ENCODE results near the gene ESR1.

DNA sequence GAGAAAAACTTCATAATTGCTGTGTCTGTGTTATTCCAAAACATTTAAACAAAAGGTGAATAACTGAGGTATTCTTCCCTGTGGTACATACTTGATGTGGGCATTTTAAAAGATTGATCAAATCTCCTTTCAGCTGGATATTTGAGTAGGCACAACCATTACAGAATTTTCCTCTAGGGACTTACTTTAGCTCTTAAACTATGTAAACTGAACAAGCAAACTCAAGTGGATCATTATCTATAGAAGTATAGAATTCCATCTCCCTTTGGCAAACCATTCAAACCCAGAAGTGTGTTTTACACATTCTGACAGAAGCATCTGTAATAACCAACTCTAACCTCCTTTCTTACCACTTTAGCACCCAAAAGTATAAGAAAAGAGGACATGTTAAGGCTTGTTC lies 241.4 kb downstream of the ESR1 start:
- TF ChIP-seq, protein P1, sequence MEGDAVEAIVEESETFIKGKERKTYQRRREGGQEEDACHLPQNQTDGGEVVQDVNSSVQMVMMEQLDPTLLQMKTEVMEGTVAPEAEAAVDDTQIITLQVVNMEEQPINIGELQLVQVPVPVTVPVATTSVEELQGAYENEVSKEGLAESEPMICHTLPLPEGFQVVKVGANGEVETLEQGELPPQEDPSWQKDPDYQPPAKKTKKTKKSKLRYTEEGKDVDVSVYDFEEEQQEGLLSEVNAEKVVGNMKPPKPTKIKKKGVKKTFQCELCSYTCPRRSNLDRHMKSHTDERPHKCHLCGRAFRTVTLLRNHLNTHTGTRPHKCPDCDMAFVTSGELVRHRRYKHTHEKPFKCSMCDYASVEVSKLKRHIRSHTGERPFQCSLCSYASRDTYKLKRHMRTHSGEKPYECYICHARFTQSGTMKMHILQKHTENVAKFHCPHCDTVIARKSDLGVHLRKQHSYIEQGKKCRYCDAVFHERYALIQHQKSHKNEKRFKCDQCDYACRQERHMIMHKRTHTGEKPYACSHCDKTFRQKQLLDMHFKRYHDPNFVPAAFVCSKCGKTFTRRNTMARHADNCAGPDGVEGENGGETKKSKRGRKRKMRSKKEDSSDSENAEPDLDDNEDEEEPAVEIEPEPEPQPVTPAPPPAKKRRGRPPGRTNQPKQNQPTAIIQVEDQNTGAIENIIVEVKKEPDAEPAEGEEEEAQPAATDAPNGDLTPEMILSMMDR (IDR thresholded peaks at IDR 0.05): no peak
- no peak for TF ChIP-seq POLR2A (IDR thresholded peaks at IDR 0.05)

Measured in breast epithelium (tissue), 3 donors.